Neural cell (in vitro differentiated cells): ENCODE results near the gene RAB3D. TPM values are rescaled to one million over a fixed set of nuclear protein-coding genes. Genes with fewer than 3 reads are reported as not detected.

ENCODE experiments used
- H2AFZ ChIP-seq: fragments of 200-600, 300-800 bp; sonication (generic), shearing (Covaris generic); 2 replicates; pipeline ENCODE4 v1.6.0; 2014; ENCODE audit warnings: low read depth, mild to moderate bottlenecking, antibody characterized with exemption, low read length, moderate library complexity
- H3F3A ChIP-seq: fragments of 200-600 bp; shearing (Covaris generic); 2 replicates; pipeline ENCODE4 v1.6.1; 2016; ENCODE audit warnings: mild to moderate bottlenecking, moderate library complexity, mixed read lengths, antibody characterized with exemption, low read length; ENCODE audit not compliant: insufficient read depth, poor library complexity, severe bottlenecking
- H3K27ac ChIP-seq: fragments of 200-600, 300-800 bp; sonication (generic), shearing (Covaris generic); 2 replicates; pipeline ENCODE4 v1.5.1; 2014; ENCODE audit warnings: mild to moderate bottlenecking, low read length, moderate library complexity
- H3K27me3 ChIP-seq: fragments of 300-800, 200-600 bp; sonication (generic), shearing (Covaris generic); 2 replicates; pipeline ENCODE4 v1.6.0; 2014; ENCODE audit warnings: mild to moderate bottlenecking, low read depth, low read length, moderate library complexity; ENCODE audit not compliant: insufficient read depth
- H3K36me3 ChIP-seq: fragments of 300-800, 200-600 bp; sonication (generic), shearing (Covaris generic); 2 replicates; pipeline ENCODE4 v1.5.1; 2014; ENCODE audit warnings: mild to moderate bottlenecking, antibody characterized with exemption, low read length, moderate library complexity; ENCODE audit not compliant: insufficient read depth
- H3K4me2 ChIP-seq: fragments of 300-800, 200-600 bp; sonication (generic), shearing (Covaris generic); 2 replicates; pipeline ENCODE4 v1.6.0; 2014; ENCODE audit warnings: mild to moderate bottlenecking, low read length
- H3K4me3 ChIP-seq: fragments of 300-800, 200-600 bp; sonication (generic), shearing (Covaris generic); 2 replicates; pipeline ENCODE4 v1.5.1; 2014; ENCODE audit warnings: mild to moderate bottlenecking, low read length, moderate library complexity
- H3K79me2 ChIP-seq: fragments of 200-600 bp; shearing (Covaris generic); replicated peaks from 2 replicates; pipeline ENCODE4 v1.6.0; 2014; ENCODE audit warnings: mild to moderate bottlenecking, low read length, moderate library complexity; ENCODE audit not compliant: insufficient read depth
- H3K9ac ChIP-seq: fragments of 300-800, 200-600 bp; sonication (generic), shearing (Covaris generic); 2 replicates; pipeline ENCODE4 v1.6.1; 2016; ENCODE audit warnings: mild to moderate bottlenecking, low read length, mixed read lengths
- H3K9me2 ChIP-seq: fragments of 200-600 bp; shearing (Covaris generic); 2 replicates; pipeline ENCODE4 v1.6.1; 2016; ENCODE audit warnings: mild to moderate bottlenecking, low read length, mixed read lengths; ENCODE audit not compliant: insufficient read depth
- H3K9me3 ChIP-seq: fragments of 200-600, 300-800 bp; sonication (generic), shearing (Covaris generic); 2 replicates; pipeline ENCODE4 v1.6.1; 2016; ENCODE audit warnings: mild to moderate bottlenecking, mixed run types, low read length, moderate library complexity, mixed read lengths
- H4K20me1 ChIP-seq: fragments of 200-600 bp; shearing (Covaris generic); 2 replicates; pipeline ENCODE4 v1.6.1; 2016; ENCODE audit warnings: mild to moderate bottlenecking, mixed run types; ENCODE audit not compliant: insufficient read depth
- EP300 ChIP-seq: fragments of 450-650 bp; conservative IDR thresholded peaks from 2 replicates; pipeline ENCODE4 v1.6.1; 2014; ENCODE audit warnings: antibody characterized with exemption, mild to moderate bottlenecking, moderate library complexity; ENCODE audit not compliant: poor library complexity, severe bottlenecking
- EZH2 ChIP-seq: fragments of 200-600, 300-800 bp; shearing (Covaris generic), sonication (generic); IDR thresholded peaks from 2 replicates; pipeline ENCODE4 v1.6.1; 2014; ENCODE audit warnings: antibody characterized with exemption, low read length, borderline replicate concordance, mild to moderate bottlenecking; ENCODE audit not compliant: insufficient read depth, poor library complexity, severe bottlenecking
- MXI1 ChIP-seq: fragments of 450-650 bp; conservative IDR thresholded peaks from 2 replicates; pipeline ENCODE4 v1.6.1; 2014; ENCODE audit warnings: antibody characterized with exemption, mild to moderate bottlenecking; ENCODE audit not compliant: poor library complexity, severe bottlenecking
- POLR2AphosphoS5 ChIP-seq: IDR thresholded peaks from 2 replicates; pipeline ENCODE4 v1.6.1; 2012
- RAD21 ChIP-seq: fragments of 450-650 bp; conservative IDR thresholded peaks from 2 replicates; pipeline ENCODE4 v1.6.1; 2014; ENCODE audit warnings: antibody characterized with exemption, mild to moderate bottlenecking, moderate library complexity
- SMC3 ChIP-seq: fragments of 450-650 bp; conservative IDR thresholded peaks from 2 replicates; pipeline ENCODE4 v1.6.1; 2014; ENCODE audit warnings: antibody characterized with exemption, mild to moderate bottlenecking, moderate library complexity; ENCODE audit not compliant: poor library complexity
- TAF1 ChIP-seq: IDR thresholded peaks from 2 replicates; pipeline ENCODE4 v1.6.1; 2012; ENCODE audit warnings: low read depth
- polyA plus RNA-seq: library from polyadenylated mRNA; depleted of rRNA; stranded (reverse); fragments of >200 nt; gene quantifications from 2 replicates; pipeline ENCODE4 v1.2.3, GENCODE V29; 2014
- TF ChIP-seq, protein P1 (sequence below): IDR thresholded peaks from 2 replicates; pipeline ENCODE4 v1.6.1; 2012; ENCODE audit warnings: borderline replicate concordance
- TF ChIP-seq, protein P2 (sequence below): fragments of 450-650 bp; IDR thresholded peaks from 2 replicates; pipeline ENCODE4 v1.5.1; 2014; ENCODE audit warnings: antibody characterized with exemption, mild to moderate bottlenecking, moderate library complexity; ENCODE audit not compliant: poor library complexity, severe bottlenecking

Gene RAB3D
- polyA plus RNA-seq, 1 donor from 2014 or later, result 19.3 TPM

DNA sequence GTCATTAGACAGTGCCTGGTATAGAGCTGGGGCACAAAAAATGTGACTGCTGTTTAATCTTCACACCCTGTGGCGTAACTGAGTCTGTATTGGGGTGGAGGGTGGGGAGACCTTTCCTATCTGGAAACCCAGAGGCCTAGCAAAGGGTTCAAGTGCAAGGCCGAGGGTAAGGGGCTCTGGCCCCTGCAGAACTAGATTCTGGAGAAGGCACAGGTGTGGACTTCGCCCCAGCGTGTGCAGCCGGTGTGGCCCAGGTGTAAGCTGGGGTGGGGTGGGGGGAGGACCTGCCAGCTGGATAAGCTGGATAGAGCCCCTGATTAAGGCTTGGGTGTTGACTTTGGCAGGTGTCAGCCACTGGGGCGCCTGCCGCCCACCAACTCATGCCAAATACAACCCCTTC is 1.3 kb downstream of the RAB3D start:
- no peaks in the 10 kb centered on the region for H3F3A ChIP-seq
- peak overlapping the region; percentile 78 for H3K4me2 ChIP-seq
- no peak overlapping the region for H2AFZ ChIP-seq
- H3K27ac ChIP-seq, result no peak overlapping the region
- H3K9me2 ChIP-seq, result no peaks in the 10 kb centered on the region
- H3K79me2 ChIP-seq, result peaks cover 19% of the 10 kb centered on the region
- no peak for TF ChIP-seq EZH2
- TF ChIP-seq TAF1, result no peak
- TF ChIP-seq, protein P1, sequence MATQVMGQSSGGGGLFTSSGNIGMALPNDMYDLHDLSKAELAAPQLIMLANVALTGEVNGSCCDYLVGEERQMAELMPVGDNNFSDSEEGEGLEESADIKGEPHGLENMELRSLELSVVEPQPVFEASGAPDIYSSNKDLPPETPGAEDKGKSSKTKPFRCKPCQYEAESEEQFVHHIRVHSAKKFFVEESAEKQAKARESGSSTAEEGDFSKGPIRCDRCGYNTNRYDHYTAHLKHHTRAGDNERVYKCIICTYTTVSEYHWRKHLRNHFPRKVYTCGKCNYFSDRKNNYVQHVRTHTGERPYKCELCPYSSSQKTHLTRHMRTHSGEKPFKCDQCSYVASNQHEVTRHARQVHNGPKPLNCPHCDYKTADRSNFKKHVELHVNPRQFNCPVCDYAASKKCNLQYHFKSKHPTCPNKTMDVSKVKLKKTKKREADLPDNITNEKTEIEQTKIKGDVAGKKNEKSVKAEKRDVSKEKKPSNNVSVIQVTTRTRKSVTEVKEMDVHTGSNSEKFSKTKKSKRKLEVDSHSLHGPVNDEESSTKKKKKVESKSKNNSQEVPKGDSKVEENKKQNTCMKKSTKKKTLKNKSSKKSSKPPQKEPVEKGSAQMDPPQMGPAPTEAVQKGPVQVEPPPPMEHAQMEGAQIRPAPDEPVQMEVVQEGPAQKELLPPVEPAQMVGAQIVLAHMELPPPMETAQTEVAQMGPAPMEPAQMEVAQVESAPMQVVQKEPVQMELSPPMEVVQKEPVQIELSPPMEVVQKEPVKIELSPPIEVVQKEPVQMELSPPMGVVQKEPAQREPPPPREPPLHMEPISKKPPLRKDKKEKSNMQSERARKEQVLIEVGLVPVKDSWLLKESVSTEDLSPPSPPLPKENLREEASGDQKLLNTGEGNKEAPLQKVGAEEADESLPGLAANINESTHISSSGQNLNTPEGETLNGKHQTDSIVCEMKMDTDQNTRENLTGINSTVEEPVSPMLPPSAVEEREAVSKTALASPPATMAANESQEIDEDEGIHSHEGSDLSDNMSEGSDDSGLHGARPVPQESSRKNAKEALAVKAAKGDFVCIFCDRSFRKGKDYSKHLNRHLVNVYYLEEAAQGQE, result no peak
- TF ChIP-seq POLR2AphosphoS5, result no peak
- no peak for TF ChIP-seq SMC3
- no peak for TF ChIP-seq MXI1
- TF ChIP-seq, protein P2, sequence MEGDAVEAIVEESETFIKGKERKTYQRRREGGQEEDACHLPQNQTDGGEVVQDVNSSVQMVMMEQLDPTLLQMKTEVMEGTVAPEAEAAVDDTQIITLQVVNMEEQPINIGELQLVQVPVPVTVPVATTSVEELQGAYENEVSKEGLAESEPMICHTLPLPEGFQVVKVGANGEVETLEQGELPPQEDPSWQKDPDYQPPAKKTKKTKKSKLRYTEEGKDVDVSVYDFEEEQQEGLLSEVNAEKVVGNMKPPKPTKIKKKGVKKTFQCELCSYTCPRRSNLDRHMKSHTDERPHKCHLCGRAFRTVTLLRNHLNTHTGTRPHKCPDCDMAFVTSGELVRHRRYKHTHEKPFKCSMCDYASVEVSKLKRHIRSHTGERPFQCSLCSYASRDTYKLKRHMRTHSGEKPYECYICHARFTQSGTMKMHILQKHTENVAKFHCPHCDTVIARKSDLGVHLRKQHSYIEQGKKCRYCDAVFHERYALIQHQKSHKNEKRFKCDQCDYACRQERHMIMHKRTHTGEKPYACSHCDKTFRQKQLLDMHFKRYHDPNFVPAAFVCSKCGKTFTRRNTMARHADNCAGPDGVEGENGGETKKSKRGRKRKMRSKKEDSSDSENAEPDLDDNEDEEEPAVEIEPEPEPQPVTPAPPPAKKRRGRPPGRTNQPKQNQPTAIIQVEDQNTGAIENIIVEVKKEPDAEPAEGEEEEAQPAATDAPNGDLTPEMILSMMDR, result no peak
- TF ChIP-seq RAD21, result no peak
- no peak for TF ChIP-seq EP300
- peak overlapping the region; percentile 96 for H3K4me3 ChIP-seq
- no peaks in the 10 kb centered on the region for H4K20me1 ChIP-seq
- peaks cover 4% of the 10 kb centered on the region for H3K9me3 ChIP-seq
- H3K27me3 ChIP-seq, result no peaks in the 10 kb centered on the region
- H3K9ac ChIP-seq, result peak overlapping the region; percentile 90
- peaks cover 14% of the 10 kb centered on the region for H3K36me3 ChIP-seq

DNA sequence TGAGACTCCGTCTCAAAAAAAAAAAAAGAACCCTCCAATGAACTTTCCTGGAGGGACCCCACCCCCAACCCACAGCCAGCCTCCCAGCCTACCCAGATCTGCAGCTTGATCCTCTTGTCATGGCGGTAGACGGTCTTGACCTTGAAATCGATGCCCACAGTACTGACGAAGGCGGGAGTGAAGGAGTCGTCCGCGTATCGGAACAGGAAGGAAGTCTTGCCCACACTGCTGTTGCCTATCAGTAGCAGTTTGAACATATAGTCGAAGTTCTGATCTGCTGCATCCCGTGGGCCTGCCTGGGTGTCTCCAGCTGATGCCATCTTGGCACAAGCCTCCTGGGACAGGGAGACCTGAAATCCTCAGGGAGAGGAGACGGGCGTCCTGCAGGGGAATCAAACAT is 2.4 kb downstream of the RAB3D start:
- Histone ChIP-seq H3K4me3 (no peak overlapping the region), H3K9me2 (no peaks in the 10 kb centered on the region), H3K27ac (no peak overlapping the region), H3K27me3 (no peaks in the 10 kb centered on the region), H3K4me2 (no peak overlapping the region), H3F3A (no peaks in the 10 kb centered on the region), H4K20me1 (no peaks in the 10 kb centered on the region), H2AFZ (no peak overlapping the region), H3K36me3 (peaks cover 14% of the 10 kb centered on the region), H3K9me3 (peaks cover 4% of the 10 kb centered on the region), H3K79me2 (peaks cover 19% of the 10 kb centered on the region), H3K9ac (no peak overlapping the region)
- TF ChIP-seq, protein P2, result no peak
- TF ChIP-seq EZH2 (no peak), TAF1 (no peak), MXI1 (no peak), SMC3 (no peak), EP300 (no peak), RAD21 (no peak), POLR2AphosphoS5 (no peak)
- TF ChIP-seq, protein P1, result no peak
